ENCODE results near the gene ZFAND2A. TPM values are rescaled to one million over a fixed set of nuclear protein-coding genes. Genes with fewer than 3 reads are reported as not detected.

ZFAND2A gene
- polyA plus RNA-seq, 3 donors, result 30.6 to 126 (median 35.1) TPM

- Histone ChIP-seq H3K27me3 (ENCODE audit: control insufficient read depth in 2 of 2, insufficient read depth in 2 of 2, low read length in 2 of 2) (no peaks in the 10 kb centered on the region), H3K4me3 (replicated peaks in 1 of 3; ENCODE audit: low read depth in 2 of 3, low read length in 3 of 3) (no peak overlapping the region), H3K27ac (ENCODE audit: low read depth in 1 of 2, low read length in 2 of 2) (no peak overlapping the region), H3K79me2 (ENCODE audit: insufficient read depth, low read length) (no peaks in the 10 kb centered on the region), H3K36me3 (replicated peaks in 1 of 2; ENCODE audit: control insufficient read depth in 1 of 2, insufficient read depth in 2 of 2, low read length in 2 of 2) (no peaks in the 10 kb centered on the region), H3K4me2 (replicated peaks; ENCODE audit: extremely low read depth, low read length, poor library complexity, severe bottlenecking) (no peak overlapping the region), H3K9ac (ENCODE audit: insufficient read depth, low read length, poor library complexity, severe bottlenecking) (no peak overlapping the region), H3K9me3 (replicated peaks in 1 of 2; ENCODE audit: control insufficient read depth in 1 of 2, insufficient read depth in 1 of 2, low read length in 2 of 2) (no peaks in the 10 kb centered on the region), H2AFZ (ENCODE audit: insufficient read depth, low read depth, low read length, poor library complexity, severe bottlenecking) (no peak overlapping the region), H3K4me1 (ENCODE audit: control insufficient read depth in 1 of 2, insufficient read depth in 2 of 2, low read length in 2 of 2) (peaks cover 9 to 15% of the 10 kb centered on the region in 2 donors), H4K20me1 (ENCODE audit: insufficient read depth, low read length) (no peaks in the 10 kb centered on the region)
- peaks cover 7% of the 10 kb centered on the region for H3K4me1 Mint-ChIP-seq
- intact Hi-C loops (cut with micrococcal nuclease), result no loop called here
- no peak overlapping the region for H3K4me3 Mint-ChIP-seq
- DNase-seq, result no peak
- H3K9me3 Mint-ChIP-seq, result peaks cover 0 to 1% (median 0%) of the 10 kb centered on the region in 7 donors
- 77% methylated on average over 20 of the region's 20 CpGs for WGBS (ENCODE audit: insufficient coverage)
- H3K27me3 Mint-ChIP-seq (ENCODE audit: low read depth in 3 of 3), result peaks cover 0 to 4% (median 4%) of the 10 kb centered on the region in 3 donors
- no peaks in the 10 kb centered on the region for H3K36me3 Mint-ChIP-seq
- no peak for TF ChIP-seq CTCF (IDR thresholded peaks at IDR 0.05)
- H3K27ac Mint-ChIP-seq, result no peak overlapping the region
These were observed 53.1 kb downstream of the ZFAND2A start for GRCh38 chr7:1106793-1107421.

- Histone ChIP-seq H4K20me1 (ENCODE audit: insufficient read depth, low read length) (no peaks in the 10 kb centered on the region), H3K4me2 (replicated peaks; ENCODE audit: extremely low read depth, low read length, poor library complexity, severe bottlenecking) (no peak overlapping the region), H2AFZ (ENCODE audit: insufficient read depth, low read depth, low read length, poor library complexity, severe bottlenecking) (no peak overlapping the region), H3K27me3 (ENCODE audit: control insufficient read depth in 2 of 2, insufficient read depth in 2 of 2, low read length in 2 of 2) (no peaks in the 10 kb centered on the region), H3K9me3 (replicated peaks in 1 of 2; ENCODE audit: control insufficient read depth in 1 of 2, insufficient read depth in 1 of 2, low read length in 2 of 2) (no peaks in the 10 kb centered on the region), H3K9ac (ENCODE audit: insufficient read depth, low read length, poor library complexity, severe bottlenecking) (no peak overlapping the region), H3K27ac (ENCODE audit: low read depth in 1 of 2, low read length in 2 of 2) (no peak overlapping the region), H3K4me3 (replicated peaks in 1 of 3; ENCODE audit: low read depth in 2 of 3, low read length in 3 of 3) (no peak overlapping the region), H3K36me3 (replicated peaks in 1 of 2; ENCODE audit: control insufficient read depth in 1 of 2, insufficient read depth in 2 of 2, low read length in 2 of 2) (no peaks in the 10 kb centered on the region), H3K4me1 (ENCODE audit: control insufficient read depth in 1 of 2, insufficient read depth in 2 of 2, low read length in 2 of 2) (peaks cover 9 to 15% of the 10 kb centered on the region in 2 donors), H3K79me2 (ENCODE audit: insufficient read depth, low read length) (no peaks in the 10 kb centered on the region)
- H3K36me3 Mint-ChIP-seq, result no peaks in the 10 kb centered on the region
- H3K27ac Mint-ChIP-seq, result peak overlapping the region in 1 of 7 donors; percentile 43
- peaks cover 0 to 1% (median 0%) of the 10 kb centered on the region in 7 donors for H3K9me3 Mint-ChIP-seq
- H3K27me3 Mint-ChIP-seq (ENCODE audit: low read depth in 3 of 3), result peaks cover 0 to 4% (median 4%) of the 10 kb centered on the region in 3 donors
- TF ChIP-seq CTCF (IDR thresholded peaks at IDR 0.05), result no peak
- H3K4me1 Mint-ChIP-seq, result peaks cover 7% of the 10 kb centered on the region
- intact Hi-C loops (cut with micrococcal nuclease), result no loop called here
- 93% methylated on average over 27 of the region's 27 CpGs for WGBS (ENCODE audit: insufficient coverage)
- no peak for DNase-seq
- H3K4me3 Mint-ChIP-seq, result no peak overlapping the region
These were observed 53.8 kb downstream of the ZFAND2A start for GRCh38 chr7:1106063-1106792.
